Measurements from ENCODE around the gene EPB41L5. TPM values are rescaled to one million over a fixed set of nuclear protein-coding genes. Genes with fewer than 3 reads are reported as not detected.
"Not testable (repeated sequence)": the region's sequence is repeated elsewhere in the genome, so short reads cannot be mapped to it uniquely, and the experiment has no call there.

The EPB41L5 gene
- total RNA-seq, 4 donors from 2014 or later = 9.2 to 56.5 (median 25.1) TPM

GRCh38 chr2:120059483-120059882 lies 46.6 kb downstream of the EPB41L5 start:
- H3K27ac ChIP-seq = no peak overlapping the region
- no peaks in the 10 kb centered on the region for H3K36me3 ChIP-seq
- DNase-seq = no peak
- H3K4me3 ChIP-seq = no peak overlapping the region
- peaks cover 0 to 5% of the 10 kb centered on the region in 2 donors for H3K9me3 ChIP-seq
- intact Hi-C loops (cut with DNase I; ENCODE audit: low total_unique reads) = no loop called here
- no peaks in the 10 kb centered on the region for H3K4me1 ChIP-seq
- no peak for TF ChIP-seq CTCF (IDR thresholded peaks at IDR 0.05)
- TF ChIP-seq POLR2A (IDR thresholded peaks at IDR 0.05) = no peak
- no peaks in the 10 kb centered on the region for H3K27me3 ChIP-seq

DNA sequence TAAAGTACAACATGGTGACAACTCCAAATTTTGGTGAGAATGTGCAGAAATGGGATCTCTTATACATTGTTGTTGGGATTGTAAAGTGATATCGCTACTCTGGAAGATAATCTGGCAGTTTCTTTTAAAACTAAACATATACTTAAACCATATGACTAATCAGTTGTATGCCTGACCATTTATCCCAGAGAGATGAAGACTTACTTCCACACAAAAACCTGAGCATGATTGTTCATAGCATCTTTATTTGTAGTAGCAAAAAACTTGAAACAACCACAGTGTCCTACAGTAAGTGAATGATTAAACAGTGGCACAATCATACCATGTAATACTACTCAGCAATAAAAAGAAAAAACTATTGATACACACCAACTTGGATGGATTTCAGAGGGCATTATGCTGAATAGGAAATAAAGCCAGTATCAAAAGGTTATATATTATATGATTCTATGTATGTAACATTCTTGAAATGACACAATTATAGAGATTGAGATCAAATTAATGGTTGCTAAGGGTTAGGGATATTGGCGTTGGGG lies 47.3 kb downstream of the EPB41L5 start:
- Histone ChIP-seq H3K27me3 (no peaks in the 10 kb centered on the region), H3K27ac (no peak overlapping the region), H3K4me1 (no peaks in the 10 kb centered on the region), H3K4me3 (no peak overlapping the region), H3K36me3 (no peaks in the 10 kb centered on the region), H3K9me3 (peaks cover 0 to under 1% of the 10 kb centered on the region in 2 donors)
- intact Hi-C loops (cut with DNase I; ENCODE audit: low total_unique reads) = no loop called here
- TF ChIP-seq CTCF (IDR thresholded peaks at IDR 0.05) (no peak), POLR2A (IDR thresholded peaks at IDR 0.05) (no peak)
- no peak for DNase-seq

- H3K36me3 ChIP-seq = no peaks in the 10 kb centered on the region
- no peaks in the 10 kb centered on the region for H3K27me3 ChIP-seq
- H3K4me1 ChIP-seq = no peaks in the 10 kb centered on the region
- no peaks in the 10 kb centered on the region for H3K9me3 ChIP-seq
- TF ChIP-seq CTCF (IDR thresholded peaks at IDR 0.05) = no peak
- no peak for TF ChIP-seq POLR2A (IDR thresholded peaks at IDR 0.05)
- peak overlapping the region in 1 of 2 donors; percentile 50 for H3K27ac ChIP-seq
- DNase-seq = no peak
- intact Hi-C loops (cut with DNase I; ENCODE audit: low total_unique reads) = no loop called here
- no peak overlapping the region for H3K4me3 ChIP-seq
Observed at GRCh38 chr2:120064664-120065063, 51.8 kb downstream of the EPB41L5 start.

GRCh38 chr2:120066800-120067547 lies 54.1 kb downstream of the EPB41L5 start:
- H3K36me3 ChIP-seq = no peaks in the 10 kb centered on the region
- no peaks in the 10 kb centered on the region for H3K27me3 ChIP-seq
- no peaks in the 10 kb centered on the region for H3K4me1 ChIP-seq
- no peak for DNase-seq
- no peak overlapping the region for H3K27ac ChIP-seq
- H3K4me3 ChIP-seq = no peak overlapping the region
- H3K9me3 ChIP-seq = no peaks in the 10 kb centered on the region
- intact Hi-C loops (cut with DNase I; ENCODE audit: low total_unique reads) = no loop called here
- no peak for TF ChIP-seq CTCF (IDR thresholded peaks at IDR 0.05)
- no peak for TF ChIP-seq POLR2A (IDR thresholded peaks at IDR 0.05)

DNA sequence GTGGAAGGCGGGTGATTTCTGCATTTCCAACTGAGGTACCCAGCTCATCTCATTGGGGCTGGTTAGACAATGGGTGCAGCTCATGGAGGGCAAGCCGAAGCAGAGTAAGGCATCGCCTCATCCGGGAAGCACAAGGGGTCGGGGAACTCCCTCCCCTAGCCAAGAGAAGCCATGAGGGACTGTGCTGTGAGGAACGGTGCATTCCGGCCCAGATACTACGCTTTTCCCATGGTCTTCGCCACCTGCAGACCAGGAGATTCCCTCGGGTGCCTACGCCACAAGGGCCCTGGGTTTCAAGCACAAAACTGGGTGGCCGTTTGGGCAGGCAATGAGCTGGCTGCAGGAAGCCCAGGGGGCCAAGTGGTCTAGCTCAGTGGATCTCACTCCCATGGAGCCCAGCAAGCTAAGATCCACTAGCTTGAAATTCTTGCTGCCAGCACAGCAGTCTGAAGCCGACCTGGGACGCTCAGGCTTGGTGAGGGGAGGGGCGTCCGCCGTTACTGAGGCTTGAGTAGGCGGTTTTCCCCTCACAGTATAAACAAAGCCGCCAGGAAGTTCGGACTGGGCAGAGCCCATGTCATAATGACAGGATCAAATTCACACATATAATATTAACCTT lies 55.3 kb downstream of the EPB41L5 start:
- H3K9me3 ChIP-seq; H3K36me3 ChIP-seq; H3K4me3 ChIP-seq; H3K27me3 ChIP-seq; H3K4me1 ChIP-seq; intact Hi-C loops (cut with DNase I; ENCODE audit: low total_unique reads); DNase-seq; H3K27ac ChIP-seq: not testable (repeated sequence)
